ENCODE results near the gene BRAF.
A peak's percentile ranks its signal among the peaks of the same experiment; 100 is the strongest.

BRAF gene

GRCh38 chr7:140881507-140882228 lies 43.1 kb downstream of the BRAF start:
- CTCF ChIA-PET = interaction anchor here (0.8 kb wide), 1 partner anchor 10 kb away, joined by 3 read pairs; no protein-coding TSS in a partner anchor
- TF ChIP-seq CTCF (IDR thresholded peaks at IDR 0.05; ENCODE audit: insufficient read depth, low read length, missing control alignments) = no peak
- POLR2A ChIA-PET = no interaction called here
- no peak for DNase-seq (ENCODE audit: low read depth, low spot score)
- H3K4me3 ChIP-seq (ENCODE audit: low read depth, low read length) = no peak overlapping the region

GRCh38 chr7:140877249-140877524 lies 47.5 kb downstream of the BRAF start:
- no peak for TF ChIP-seq CTCF (IDR thresholded peaks at IDR 0.05; ENCODE audit: insufficient read depth, low read length, missing control alignments)
- no peak for DNase-seq (ENCODE audit: low read depth, low spot score)
- no peak overlapping the region for H3K4me3 ChIP-seq (ENCODE audit: low read depth, low read length)
- POLR2A ChIA-PET = no interaction called here
- CTCF ChIA-PET = interaction anchor here (1.4 kb wide), 1 partner anchor 12 kb away, joined by 4 read pairs; no protein-coding TSS in a partner anchor

GRCh38 chr7:140876519-140877248 lies 48.0 kb downstream of the BRAF start:
- no peak overlapping the region for H3K4me3 ChIP-seq (ENCODE audit: low read depth, low read length)
- no peak for TF ChIP-seq CTCF (IDR thresholded peaks at IDR 0.05; ENCODE audit: insufficient read depth, low read length, missing control alignments)
- ChIA-PET POLR2A (no interaction called here), CTCF (interaction anchor here (1.2 to 1.4 kb wide), 2 partner anchors 13 to 65 kb away, joined by 4 to 8 read pairs; no protein-coding TSS in a partner anchor)
- DNase-seq (ENCODE audit: low read depth, low spot score) = peak; percentile 4

- ChIA-PET CTCF (interaction anchor here (0.7 to 1.0 kb wide), 2 partner anchors 31 to 660 kb away, joined by 3 read pairs; no protein-coding TSS in a partner anchor), POLR2A (no interaction called here)
- DNase-seq (ENCODE audit: low read depth, low spot score) = no peak
- H3K4me3 ChIP-seq (ENCODE audit: low read depth, low read length) = no peak overlapping the region
- no peak for TF ChIP-seq CTCF (IDR thresholded peaks at IDR 0.05; ENCODE audit: insufficient read depth, low read length, missing control alignments)
These were observed 51.3 kb downstream of the BRAF start for GRCh38 chr7:140873434-140873833.

GRCh38 chr7:140870003-140870402 lies 54.7 kb downstream of the BRAF start:
- ChIA-PET CTCF (interaction anchor here (0.6 kb wide), 1 partner anchor 9 kb away, joined by 3 read pairs; no protein-coding TSS in a partner anchor), POLR2A (no interaction called here)
- TF ChIP-seq CTCF (IDR thresholded peaks at IDR 0.05; ENCODE audit: insufficient read depth, low read length, missing control alignments) = no peak
- H3K4me3 ChIP-seq (ENCODE audit: low read depth, low read length) = no peak overlapping the region
- no peak for DNase-seq (ENCODE audit: low read depth, low spot score)

GRCh38 chr7:140869430-140869829 lies 55.3 kb downstream of the BRAF start:
- CTCF ChIA-PET = interaction anchor here (0.6 kb wide), 1 partner anchor 8 kb away, joined by 3 read pairs; no protein-coding TSS in a partner anchor
- POLR2A ChIA-PET = no interaction called here
- no peak for DNase-seq (ENCODE audit: low read depth, low spot score)
- no peak for TF ChIP-seq CTCF (IDR thresholded peaks at IDR 0.05; ENCODE audit: insufficient read depth, low read length, missing control alignments)
- H3K4me3 ChIP-seq (ENCODE audit: low read depth, low read length) = no peak overlapping the region

Data from AG04449 (cell line).